Common myeloid progenitor, CD34-positive (primary cell): ENCODE results near the gene CHST15.

Experiments
- CTCF ChIA-PET: fragments of 350-600 bp; sonication (Branson Sonifier 250); formaldehyde crosslinking; loops from one replicate; lab custom pipeline; 2021; ENCODE audit warnings: antibody characterized with exemption; lab: Charles Lee
- POLR2A ChIA-PET: fragments of 350-600 bp; sonication (Branson Sonifier 250); formaldehyde crosslinking; loops from one replicate; lab custom pipeline; 2021; ENCODE audit warnings: antibody characterized with exemption; lab: Charles Lee
- DNase-seq, 3 donors: peaks; one replicate each; pipeline versions ENCODE4 v3.0.0 to v3.0.0-alpha.2; 2013
- H3K27ac ChIP-seq, 2 experiments: 1 replicate in 1 of 2; 2 replicates in 1 of 2; pipeline ENCODE4 v1.7.0; 2013; ENCODE audit warnings: inconsistent platforms in 2 of 2, low read length in 2 of 2, mild to moderate bottlenecking in 2 of 2, low read depth in 1 of 2, moderate library complexity in 1 of 2; ENCODE audit not compliant: severe bottlenecking in 2 of 2, insufficient read depth in 1 of 2, poor library complexity in 1 of 2
- H3K27me3 ChIP-seq, 5 experiments: replicated peaks in 2 of 5; 1 replicate in 3 of 5; 2 replicates in 2 of 5; pipeline versions ENCODE4 v1.6.1 to v1.7.0; 2013; ENCODE audit warnings: low read length in 4 of 5, mild to moderate bottlenecking in 2 of 5, moderate library complexity in 2 of 5, inconsistent platforms in 1 of 5; ENCODE audit not compliant: insufficient read depth in 5 of 5, control insufficient read depth in 4 of 5
- H3K36me3 ChIP-seq, 4 experiments: 1 replicate in 2 of 4; 2 replicates in 2 of 4; pipeline versions ENCODE4 v1.6.1 to v1.7.0; 2013; ENCODE audit warnings: low read length in 3 of 4, control low read depth in 1 of 4, mild to moderate bottlenecking in 1 of 4; ENCODE audit not compliant: control insufficient read depth in 4 of 4, insufficient read depth in 4 of 4
- H3K4me1 ChIP-seq, 4 experiments: 1 replicate in 3 of 4; 2 replicates in 1 of 4; pipeline versions ENCODE4 v1.6.1 to v1.7.1; 2013; ENCODE audit warnings: low read length in 3 of 4, mild to moderate bottlenecking in 3 of 4, control low read depth in 1 of 4, inconsistent platforms in 1 of 4, moderate library complexity in 1 of 4; ENCODE audit not compliant: control insufficient read depth in 4 of 4, insufficient read depth in 4 of 4; ENCODE audit errors: control extremely low read depth in 1 of 4
- H3K4me3 ChIP-seq, 7 experiments: 1 replicate in 4 of 7; 2 replicates in 3 of 7; pipeline versions ENCODE4 v1.5.1 to v1.7.0; 2013; ENCODE audit warnings: mild to moderate bottlenecking in 7 of 7, low read length in 6 of 7, moderate library complexity in 6 of 7, inconsistent platforms in 2 of 7, low read depth in 2 of 7, control low read depth in 1 of 7; ENCODE audit not compliant: insufficient read depth in 4 of 7, control insufficient read depth in 1 of 7; ENCODE audit errors: extremely low read depth in 1 of 7
- H3K9me3 ChIP-seq, 5 experiments: 1 replicate in 4 of 5; 2 replicates in 1 of 5; pipeline versions ENCODE4 v1.6.1 to v1.7.1; 2013; ENCODE audit warnings: low read length in 4 of 5, mild to moderate bottlenecking in 2 of 5, inconsistent platforms in 1 of 5, low read depth in 1 of 5, moderate library complexity in 1 of 5; ENCODE audit not compliant: control insufficient read depth in 4 of 5, insufficient read depth in 2 of 5; ENCODE audit errors: control extremely low read depth in 1 of 5
- WGBS: methylation state at CpG from one replicate; pipeline ENCODE4 v1.1.5; 2013; ENCODE audit not compliant: insufficient coverage; 5-methylcytosine and 5-hydroxymethylcytosine counted together

CHST15 gene

DNA sequence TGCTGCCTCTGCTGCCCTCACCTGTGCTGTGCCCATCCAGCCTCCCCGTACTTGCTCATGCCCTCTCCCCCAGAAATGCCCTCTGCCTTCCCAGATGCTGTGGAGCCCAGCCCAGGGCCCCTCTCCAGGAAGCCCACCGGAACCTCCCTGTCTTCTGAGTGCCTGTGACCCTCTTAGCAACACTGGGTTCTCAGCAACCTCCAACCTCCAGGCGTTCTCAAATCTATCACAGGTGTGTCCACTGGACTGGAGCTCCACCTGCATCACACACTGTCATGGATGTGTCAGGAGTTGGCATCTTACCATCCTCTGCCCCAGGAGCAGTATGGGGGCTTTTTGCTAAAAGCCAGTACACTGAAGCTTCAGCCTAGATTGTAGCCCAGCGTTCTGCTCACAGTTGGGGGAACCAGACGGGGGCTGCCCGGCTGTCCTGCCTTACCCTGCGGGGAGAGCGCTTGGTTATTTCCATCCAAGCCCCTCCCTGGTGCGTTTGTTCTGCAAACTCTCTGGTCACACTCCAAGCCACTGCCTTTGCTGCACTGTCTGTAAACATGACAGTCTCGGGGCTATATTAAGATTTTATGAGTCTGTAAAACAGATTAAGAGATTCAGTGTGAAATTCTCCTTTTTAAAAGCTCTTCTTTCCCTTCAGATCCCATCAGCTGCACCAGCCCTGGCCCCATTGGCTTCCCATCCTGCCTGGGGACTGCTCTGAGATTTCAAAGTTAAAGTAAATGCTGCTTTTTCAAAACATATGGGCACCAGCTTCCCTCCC is 130.5 kb downstream of the CHST15 start:
- ChIA-PET CTCF (interaction anchor here (10.5 kb wide), 1 partner anchor 381 kb away, joined by 128 read pairs; no protein-coding TSS in a partner anchor), POLR2A (interaction anchor here (0.6 kb wide), 1 partner anchor 381 kb away, joined by 3 read pairs; no protein-coding TSS in a partner anchor)
- H3K27ac ChIP-seq: no peak overlapping the region
- H3K36me3 ChIP-seq: no peaks in the 10 kb centered on the region
- H3K9me3 ChIP-seq: peaks cover 0 to 2% (median 0%) of the 10 kb centered on the region in 5 experiments
- WGBS: 62% methylated on average over 7 of the region's 10 CpGs
- peaks cover 5 to 36% (median 7%) of the 10 kb centered on the region in 5 experiments for H3K27me3 ChIP-seq
- peaks cover 0 to 14% (median 6%) of the 10 kb centered on the region in 4 experiments for H3K4me1 ChIP-seq
- no peak for DNase-seq
- H3K4me3 ChIP-seq: no peak overlapping the region

DNA sequence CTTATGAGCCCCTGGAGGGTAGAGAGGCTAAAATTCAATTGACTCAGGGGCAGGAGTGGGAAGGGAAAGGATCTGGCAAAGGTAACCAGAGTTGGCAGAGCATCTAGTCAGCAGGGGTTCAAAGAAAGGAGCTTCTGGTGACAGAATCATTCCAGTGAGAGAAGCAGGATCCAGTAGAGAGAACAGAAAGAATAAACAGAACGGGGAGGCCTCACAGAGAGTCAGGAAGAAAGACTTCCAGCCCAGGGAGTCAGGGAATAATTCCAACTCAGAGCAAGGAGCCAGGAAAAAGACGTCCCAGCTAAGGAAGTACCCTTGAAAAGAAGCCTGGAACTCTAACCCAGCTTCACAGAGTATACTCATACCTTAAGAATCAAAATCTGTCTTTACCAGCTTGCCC is 135.2 kb downstream of the CHST15 start:
- CTCF ChIA-PET: no interaction called here
- H3K27ac ChIP-seq: no peak overlapping the region
- H3K36me3 ChIP-seq: no peaks in the 10 kb centered on the region
- peaks cover 0 to 2% (median 0%) of the 10 kb centered on the region in 4 experiments for H3K4me1 ChIP-seq
- H3K27me3 ChIP-seq: peaks cover 0 to 27% (median 6%) of the 10 kb centered on the region in 5 experiments
- no peak overlapping the region for H3K4me3 ChIP-seq
- peaks cover 0 to 2% (median 0%) of the 10 kb centered on the region in 5 experiments for H3K9me3 ChIP-seq
- 29% methylated on average over 2 of the region's 2 CpGs for WGBS
- DNase-seq: no peak
- POLR2A ChIA-PET: no interaction called here
